ENCODE data around the gene ZSWIM5. TPM values are rescaled to one million over a fixed set of nuclear protein-coding genes. Genes with fewer than 3 reads are reported as not detected.
A peak's percentile ranks its signal among the peaks of the same experiment; 100 is the strongest.
"Not testable (repeated sequence)": the region's sequence is repeated elsewhere in the genome, so short reads cannot be mapped to it uniquely, and the experiment has no call there.

ZSWIM5 gene
- 0.79 TPM for total RNA-seq

GRCh38 chr1:45205910-45206721 lies at the start of gene ZSWIM5:
Gene ZSWIM5, minus strand, starts transcription at chr1:45206605. Its CDS starts 255 bp downstream, at chr1:45206350.
- DNase-seq: peak; percentile 25

- no peak for DNase-seq
These were observed 48.1 kb upstream of the ZSWIM5 start for GRCh38 chr1:45254490-45254889.

- no peak for DNase-seq
These were observed 44.1 kb upstream of the ZSWIM5 start for GRCh38 chr1:45250544-45250943.

DNA sequence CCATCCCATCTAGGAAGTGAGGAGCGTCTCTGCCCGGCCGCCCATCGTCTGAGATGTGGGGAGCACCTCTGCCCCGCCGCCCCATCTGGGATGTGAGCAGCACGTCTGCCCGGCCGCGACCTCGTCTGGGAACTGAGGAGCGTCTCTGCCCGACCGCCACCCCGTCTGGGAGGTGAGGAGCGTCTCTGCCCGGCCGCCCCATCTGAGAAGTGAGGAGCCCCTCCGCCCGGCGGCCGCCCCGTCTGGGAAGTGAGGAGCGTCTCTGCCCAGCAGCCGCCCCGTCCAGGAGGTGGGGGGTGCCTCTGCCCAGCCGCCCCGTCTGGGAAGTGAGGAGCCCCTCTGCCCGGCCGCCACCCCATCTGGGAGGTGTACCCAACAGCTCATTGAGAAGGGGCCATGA lies 41.6 kb upstream of the ZSWIM5 start:
- DNase-seq: not testable (repeated sequence)

DNA sequence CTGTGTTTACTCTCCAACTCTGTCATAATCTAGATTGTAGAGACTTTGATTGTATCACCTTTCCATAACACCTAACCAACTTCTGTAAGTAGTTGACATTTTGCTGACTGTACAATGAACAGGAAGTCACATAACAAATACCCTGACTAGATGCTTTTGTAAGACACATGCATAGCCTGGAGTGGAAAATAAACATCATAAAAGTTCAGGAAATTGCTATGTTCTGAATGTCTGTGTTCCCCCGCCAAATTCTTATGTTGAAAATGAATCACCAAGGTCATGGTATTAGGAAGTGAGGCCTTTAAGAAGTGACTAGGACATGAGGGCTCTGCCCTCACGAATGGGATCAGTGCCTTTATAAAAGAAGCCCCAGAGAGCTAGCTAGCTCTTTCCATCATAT lies 40.4 kb upstream of the ZSWIM5 start:
- peak; percentile 10 for DNase-seq

DNA sequence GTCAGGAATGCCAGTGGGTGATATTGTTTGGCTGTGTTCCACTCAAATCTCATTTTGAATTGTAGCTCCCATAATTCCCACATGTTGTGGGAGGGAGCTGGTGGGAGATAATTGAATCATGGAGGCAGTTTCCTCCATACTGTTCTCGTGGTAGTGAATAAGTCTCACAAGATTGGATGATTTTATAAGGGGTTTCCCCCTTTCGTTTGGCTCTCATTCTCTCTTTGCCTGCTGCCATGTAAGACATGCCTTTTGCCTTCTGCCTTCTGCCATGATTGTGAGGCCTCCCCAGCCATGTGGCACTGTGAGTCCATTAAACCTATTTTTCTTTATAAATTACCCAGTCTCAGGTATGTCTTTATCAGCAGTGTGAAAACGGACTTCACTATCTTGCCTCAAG lies 40.0 kb upstream of the ZSWIM5 start:
- not testable (repeated sequence) for DNase-seq

- DNase-seq: no peak
These were observed 38.3 kb upstream of the ZSWIM5 start for GRCh38 chr1:45244660-45245059.

DNA sequence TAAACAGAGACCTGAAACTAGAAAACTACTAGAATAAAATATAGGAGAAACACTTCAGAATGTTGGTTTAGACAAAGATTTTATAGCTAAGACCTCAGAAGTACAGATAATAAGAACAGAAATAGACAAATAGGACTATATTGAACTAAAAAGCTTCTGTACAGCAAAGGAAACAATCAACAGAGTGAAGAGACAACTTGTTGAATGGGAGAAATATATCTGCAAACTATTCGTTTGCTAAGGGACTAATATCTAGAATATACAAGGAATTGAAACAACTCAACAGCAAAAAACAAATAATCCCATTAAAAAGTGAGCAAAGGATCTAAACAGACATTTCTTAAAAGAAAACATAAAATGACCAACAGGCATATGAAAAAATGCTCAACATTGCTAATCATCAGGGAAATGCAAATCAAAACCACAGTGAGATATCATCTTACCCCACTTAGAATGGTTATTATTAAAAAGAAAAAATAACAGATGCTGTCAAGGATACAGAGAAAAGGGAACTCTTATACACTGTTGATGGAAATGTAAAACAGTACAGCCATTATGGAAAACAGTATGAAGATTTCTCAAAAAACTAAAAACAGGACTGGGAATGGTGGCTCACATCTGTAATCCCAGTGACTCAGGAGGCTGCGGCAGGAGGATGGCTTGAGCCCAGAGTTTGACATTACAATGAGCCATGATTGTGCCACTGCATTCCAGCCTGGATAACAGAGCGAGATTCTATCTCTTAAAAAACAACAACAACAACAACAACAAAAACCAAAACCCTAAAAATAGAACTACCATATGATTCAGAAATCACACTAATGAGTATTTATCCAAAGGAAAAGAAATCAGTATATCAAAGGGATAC lies 37.3 kb upstream of the ZSWIM5 start:
- DNase-seq: no peak

DNA sequence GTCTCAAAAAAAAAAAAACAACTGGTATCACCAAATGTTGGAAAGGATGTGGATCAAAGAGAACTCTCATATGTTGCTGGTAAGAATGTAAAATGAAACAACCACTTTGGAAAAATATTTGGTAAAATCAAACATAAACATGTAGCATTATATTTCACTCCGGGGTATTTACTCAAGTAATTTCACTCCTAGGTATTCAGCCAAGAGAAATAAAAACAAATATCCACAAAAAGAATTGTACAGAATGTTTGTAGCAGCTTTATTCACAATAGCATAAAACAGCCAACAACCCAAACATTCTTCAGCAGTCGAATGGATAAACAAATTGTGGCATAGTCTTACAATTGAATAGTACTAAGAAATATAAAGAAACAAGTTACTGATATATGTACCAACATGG lies 32.4 kb upstream of the ZSWIM5 start:
- DNase-seq: no peak

DNA sequence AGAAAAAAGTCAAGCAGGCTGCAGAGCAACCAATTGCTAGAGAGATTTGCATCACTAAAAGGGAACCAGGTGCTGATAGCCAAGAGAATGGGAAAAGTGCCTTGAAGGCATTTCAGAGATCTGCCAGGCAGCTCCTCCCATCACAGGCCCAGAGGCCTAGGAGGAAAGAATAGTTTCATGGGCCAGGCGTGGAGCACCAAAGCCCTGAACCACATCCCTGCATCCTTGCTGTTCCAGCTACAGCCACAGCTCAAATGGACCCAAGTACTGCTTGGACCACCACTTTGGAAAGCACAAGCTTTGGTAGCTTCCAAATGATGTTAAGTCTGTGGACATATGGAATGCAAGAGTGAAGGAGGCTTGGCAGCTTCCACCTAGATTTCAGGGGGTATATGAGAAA lies 29.7 kb upstream of the ZSWIM5 start:
- DNase-seq: no peak

DNA sequence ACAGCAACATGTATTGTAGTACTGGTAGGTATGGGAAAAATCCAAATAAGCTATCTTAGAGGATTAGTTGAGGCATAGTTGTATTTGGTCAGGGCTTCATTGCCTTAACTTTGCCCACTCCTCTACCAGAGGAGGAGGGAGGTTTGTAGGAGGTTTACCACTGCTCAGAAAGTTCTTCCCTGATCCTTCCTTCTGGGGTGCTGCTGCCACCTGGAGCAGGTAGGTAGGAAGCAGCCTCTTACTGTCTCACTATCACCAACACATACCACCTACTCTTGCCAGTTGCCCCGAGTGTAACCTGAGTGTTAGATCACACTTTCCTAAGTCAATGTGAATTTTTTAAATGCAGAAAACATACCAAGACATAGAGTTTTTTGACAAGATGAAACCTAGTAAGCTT lies 24.1 kb upstream of the ZSWIM5 start:
- DNase-seq: no peak

DNA sequence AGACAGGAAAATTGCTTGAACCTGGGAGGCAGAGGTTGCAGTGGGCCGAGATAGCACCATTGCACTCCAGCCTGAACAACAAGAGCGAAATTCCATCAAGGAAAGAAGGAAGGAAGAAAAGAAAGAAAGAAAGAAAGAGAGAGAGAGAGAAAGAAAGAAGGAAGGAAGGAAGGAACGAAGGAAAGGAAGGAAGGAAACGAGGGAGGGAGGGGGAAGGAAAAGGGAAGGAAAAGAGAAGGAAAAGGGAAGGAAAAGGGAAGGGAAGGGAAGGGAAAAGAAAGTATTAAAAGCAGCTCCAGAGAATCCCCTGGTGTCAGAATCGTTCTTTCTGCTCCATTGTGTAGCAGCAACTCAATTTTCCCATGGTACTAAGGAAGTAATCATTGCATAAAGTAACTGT lies 19.2 kb upstream of the ZSWIM5 start:
- no peak for DNase-seq

DNA sequence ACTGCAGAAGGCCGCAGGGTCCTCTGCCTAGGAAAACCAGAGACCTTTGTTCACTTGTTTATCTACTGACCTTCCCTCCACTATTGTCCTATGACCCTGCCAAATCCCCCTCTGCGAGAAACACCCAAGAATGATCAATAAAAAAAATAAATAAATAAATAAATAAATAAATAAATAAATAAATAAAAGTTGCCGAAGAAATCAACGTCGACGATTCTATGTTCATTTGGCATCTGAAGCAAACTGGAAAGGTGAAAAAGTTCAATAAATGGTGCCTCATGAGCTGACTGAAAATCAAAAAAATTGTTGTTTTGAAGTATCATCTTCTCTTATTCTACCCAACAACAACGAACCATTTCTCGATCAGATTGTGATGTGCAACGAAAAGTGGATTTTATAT lies 17.3 kb upstream of the ZSWIM5 start:
- not testable (repeated sequence) for DNase-seq

DNA sequence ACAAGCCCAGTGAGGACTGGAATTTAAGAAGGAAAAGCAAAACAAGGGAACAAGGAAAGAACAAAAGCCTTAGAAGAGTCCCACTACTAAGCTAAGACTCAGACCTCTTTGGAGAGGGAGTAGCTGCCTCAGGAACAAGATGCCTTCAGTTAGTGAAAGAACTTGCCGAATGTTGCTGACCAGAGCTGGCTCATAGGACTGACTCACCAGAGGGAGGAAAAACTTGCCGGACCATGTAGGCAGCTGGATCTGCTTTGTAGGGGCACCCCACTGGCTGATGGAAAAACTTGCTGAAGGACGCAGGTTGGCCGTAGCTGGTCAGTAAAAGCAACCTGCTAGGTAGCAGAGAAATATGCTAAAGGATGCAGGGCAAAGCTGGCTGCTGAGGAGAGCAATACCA lies 15.3 kb upstream of the ZSWIM5 start:
- DNase-seq: no peak

DNA sequence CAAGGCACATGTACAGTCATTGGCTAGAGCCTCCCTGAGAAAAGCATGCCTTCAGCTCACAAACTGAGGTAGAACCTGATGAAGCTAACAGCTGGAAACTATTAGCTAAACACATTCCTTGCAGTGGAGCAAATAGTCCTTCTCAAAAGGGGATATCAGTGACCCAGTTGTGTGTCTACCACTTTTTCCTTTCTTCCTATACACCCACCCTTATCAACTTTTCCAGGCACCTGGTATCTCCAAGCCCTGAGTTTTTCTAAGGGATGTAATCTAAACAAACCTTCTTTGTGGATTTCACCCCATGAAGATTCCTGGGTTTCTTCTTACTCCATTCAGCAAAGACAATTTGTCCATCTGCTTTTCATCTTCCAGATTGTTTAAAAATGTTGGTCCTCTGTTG lies 10.5 kb upstream of the ZSWIM5 start:
- DNase-seq: no peak

DNA sequence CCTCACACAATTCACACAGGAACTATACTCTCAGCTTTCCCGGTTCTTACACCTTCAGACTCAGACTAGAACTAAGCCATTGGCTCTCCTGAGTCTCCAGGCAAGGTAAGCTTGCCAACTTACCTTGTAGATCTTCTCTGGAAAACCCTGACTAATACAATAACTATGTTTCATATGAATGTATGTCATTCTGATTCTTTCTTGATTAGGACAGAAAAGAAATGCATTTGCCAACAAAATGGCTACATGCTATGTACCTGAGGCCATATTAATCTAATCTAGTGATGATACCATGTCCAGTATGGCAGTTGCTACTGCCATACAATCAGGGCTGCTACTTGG lies 9.8 kb upstream of the ZSWIM5 start:
- no peak for DNase-seq

- no peak for DNase-seq
These were observed 9.2 kb upstream of the ZSWIM5 start for GRCh38 chr1:45215485-45216199.

DNA sequence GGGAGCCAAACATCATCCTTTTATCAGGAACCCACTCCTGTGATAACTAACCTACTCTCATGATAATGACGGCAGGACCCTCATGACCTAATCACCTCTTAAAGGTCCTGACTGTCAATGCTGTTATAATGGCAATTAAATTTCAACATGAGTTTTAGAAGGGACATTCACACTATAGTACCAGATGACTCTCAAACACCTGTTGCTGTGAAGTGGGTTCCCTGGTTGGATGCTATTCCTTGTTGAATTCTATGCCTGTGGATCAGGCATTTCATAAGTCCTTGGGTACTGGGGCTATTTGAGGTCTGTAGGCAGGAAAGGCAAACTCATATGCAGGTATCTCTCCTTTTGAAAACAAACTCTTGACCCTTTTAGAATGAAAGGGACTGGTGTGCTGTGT lies 7.5 kb upstream of the ZSWIM5 start:
- no peak for DNase-seq

DNA sequence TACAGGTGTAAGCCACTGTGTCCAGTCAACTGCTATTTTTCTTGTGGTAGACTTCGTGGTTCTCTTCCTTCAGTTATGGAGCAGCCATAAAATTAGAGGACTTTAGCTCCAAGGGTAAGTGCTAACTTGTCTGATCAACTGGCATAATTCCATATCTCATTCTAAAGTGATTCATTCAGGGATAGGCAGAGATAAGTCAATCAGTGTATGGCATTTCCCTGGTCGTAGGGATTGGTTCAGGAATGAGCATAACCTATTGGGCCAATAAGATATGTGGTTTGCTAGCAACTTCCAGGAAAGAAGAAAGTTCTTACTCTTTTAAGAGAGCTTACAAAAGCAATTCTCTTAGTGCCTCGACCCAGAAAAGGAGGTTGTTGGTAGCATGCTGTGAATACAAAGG lies 4.7 kb upstream of the ZSWIM5 start:
- DNase-seq: no peak

DNA sequence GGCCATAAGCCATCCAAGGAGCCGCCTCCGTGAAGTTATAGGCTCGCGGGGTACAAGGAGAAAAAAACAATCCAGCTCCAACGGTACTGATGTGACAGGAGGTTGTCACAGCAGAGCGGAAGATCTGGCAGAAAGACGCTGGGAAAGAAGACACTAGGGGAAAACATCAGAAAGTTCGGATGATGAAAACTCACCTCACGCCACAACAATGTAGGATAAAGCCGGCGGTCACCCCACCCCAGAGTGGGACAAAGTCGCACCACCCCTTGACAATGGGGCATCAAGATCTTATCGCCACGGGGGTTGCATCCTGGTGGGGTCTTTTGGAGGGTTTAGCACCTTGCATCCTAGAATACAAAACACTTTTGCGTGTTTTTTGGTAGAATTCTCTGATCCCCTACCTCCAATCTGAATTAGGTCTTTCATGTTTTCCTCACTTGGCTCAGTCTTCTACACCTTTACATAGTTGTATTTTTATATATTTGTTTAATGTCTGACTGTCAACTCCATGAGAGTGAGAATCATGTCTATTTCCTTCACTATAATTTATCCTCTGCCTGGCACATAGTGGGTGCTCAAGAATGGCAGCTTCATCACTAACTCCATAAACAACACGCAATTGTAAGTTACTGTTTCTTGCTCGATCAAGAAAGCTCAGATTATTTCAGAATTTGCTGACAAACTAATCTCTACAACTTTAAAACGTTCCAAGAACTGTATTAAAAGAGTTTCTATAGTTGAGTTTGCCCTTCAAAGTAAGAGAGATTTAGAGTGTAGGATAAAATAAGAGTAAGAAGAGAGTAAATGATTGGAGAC lies 611 bp upstream of the ZSWIM5 start:
- DNase-seq: no peak

DNA sequence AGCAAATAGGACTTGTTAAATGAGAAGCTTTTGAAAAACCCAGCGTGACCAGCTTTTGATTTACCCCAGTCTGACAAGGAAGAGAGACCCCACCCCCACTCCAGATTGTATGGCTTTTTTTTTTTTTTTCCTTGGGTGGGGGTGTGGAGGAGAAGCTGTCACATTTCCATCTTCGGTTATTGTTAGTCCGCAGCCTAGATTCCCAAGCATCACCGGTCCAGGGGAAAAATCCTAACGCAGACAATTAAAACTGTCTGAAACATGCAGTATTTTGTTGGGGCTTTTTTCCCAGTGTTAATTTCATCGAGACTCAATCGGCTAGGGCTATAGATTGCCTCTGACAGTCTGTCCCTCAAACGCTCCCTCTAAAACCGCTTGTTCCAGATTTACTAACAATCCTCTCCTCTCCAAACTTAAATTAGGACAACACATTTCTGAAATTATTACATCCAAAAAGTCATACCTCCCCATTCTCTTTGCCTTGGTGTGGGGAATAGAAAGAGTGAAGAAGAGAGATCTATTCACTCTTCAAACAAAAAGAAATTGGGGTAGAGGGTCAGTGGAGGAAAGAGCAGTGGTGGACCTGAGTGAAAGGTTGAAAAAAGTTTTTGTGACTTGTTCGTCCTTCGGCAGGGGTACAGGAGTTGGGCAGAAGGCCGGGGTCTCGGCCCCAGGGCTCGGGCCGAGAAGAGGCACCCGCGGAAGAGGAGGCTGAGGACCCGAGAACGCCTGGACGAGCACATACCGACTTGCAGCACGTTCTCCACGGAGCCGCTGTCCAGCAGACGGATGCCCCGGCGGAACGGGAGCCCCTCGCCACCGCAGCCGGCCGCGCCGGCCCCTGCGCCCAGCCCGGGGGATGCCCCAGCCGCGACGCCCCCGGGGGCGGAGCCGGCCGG lies 1.1 kb downstream of the ZSWIM5 start:
- no peak for DNase-seq

All from skin of body (tissue), 2 donors.